Measurements from ENCODE around the gene ZMYND8.
A peak's percentile ranks its signal among the peaks of the same experiment; 100 is the strongest.
"Not testable (repeated sequence)": the region's sequence is repeated elsewhere in the genome, so short reads cannot be mapped to it uniquely, and the experiment has no call there.

Gene ZMYND8

GRCh38 chr20:47201074-47201730 lies 155.3 kb downstream of the ZMYND8 start:
- no peak for DNase-seq

DNA sequence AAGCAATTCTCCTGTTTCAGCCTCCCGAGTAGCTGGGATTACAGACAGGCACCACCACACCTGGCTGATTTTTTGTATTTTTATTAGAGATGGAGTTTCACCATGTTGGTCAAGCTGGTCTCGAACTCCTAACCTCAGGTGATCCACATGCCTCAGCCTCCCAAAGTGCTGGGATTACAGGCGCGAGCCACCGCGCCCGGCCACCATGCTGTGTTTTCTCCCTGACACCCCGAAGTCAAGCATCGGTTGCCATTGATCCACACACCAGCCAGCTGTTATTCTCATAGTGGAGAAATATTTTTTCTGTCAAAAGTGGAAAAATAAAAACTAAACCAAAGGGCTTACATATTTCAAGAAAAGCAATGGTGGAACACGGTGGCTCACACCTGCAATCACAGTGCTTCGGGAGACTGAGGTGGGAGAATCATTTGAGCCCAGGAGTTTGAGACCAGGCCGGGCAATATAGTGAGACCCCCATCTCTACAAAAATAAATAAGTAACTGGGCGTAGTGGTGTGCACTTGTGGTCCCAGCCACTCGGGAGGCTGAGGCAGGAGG lies 157.4 kb downstream of the ZMYND8 start:
- DNase-seq = no peak

- DNase-seq = no peak
Measured at GRCh38 chr20:47198254-47198671, 158.2 kb downstream of the ZMYND8 start.

DNA sequence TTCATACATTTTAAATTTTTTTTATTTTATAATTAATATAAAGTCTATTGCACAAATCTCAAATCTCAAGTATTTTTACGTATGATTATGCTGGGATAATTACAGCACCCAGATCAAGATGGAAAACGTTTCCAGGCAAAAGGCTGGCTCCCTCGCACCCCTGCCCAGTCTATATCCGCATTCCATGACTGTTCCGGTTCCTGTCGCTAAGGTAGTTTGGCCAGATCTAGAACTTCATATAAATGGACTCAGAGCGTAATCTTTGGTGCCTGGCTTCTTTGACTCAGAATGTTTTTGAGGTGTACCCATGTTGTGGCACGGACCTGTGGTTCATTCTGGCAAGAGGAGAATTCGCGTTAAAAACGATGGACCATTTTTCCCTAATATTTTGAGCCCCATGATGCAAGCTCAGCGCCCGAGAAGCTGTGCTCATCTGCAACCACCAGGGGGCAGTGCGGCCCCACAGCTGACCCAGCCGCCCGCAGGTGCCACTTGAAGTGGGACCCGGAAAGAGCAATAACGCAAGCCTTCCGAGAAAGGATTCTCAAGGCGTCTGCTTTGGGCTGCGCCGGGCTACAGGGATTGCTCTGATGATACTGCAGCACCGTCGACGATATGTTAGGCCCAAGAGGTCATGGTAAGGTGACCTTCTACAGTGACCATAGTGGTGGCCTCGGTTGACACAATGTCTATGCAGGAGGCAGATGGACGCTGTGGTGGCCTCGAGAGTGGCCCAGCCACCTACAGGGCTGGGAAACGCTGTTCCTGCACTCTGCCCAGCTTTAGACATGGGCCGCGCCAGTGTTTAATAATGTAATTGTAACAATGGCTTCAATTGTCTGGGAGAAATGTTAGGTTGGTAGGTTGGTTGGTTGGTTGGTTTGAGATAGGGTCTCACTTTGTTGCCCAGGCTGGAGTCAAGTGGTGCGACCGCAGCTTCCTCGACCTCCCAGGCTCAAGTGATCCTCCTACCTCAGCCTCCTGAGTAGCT lies 160.1 kb downstream of the ZMYND8 start:
- peak; percentile 77 for DNase-seq

- no peak for DNase-seq
Measured at GRCh38 chr20:47195573-47195972, 160.9 kb downstream of the ZMYND8 start.

DNA sequence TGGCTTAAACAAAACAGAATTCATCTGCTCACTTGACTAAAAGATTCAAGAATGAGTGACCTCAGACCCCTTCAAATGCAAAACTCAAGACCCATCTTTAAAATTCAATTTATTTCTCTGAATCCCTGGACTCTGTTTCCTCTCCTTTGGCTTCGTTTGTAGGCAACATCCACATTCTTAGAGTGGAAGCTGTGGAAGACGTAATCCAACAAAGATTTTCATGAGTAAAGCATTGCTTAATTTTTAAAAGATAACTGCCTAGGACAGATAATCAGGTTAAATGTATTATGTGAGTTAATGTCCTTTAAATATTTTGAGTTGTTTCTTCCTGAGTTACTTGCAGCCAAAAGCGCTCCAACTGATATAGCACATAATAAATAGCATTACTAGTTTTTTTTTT lies 164.5 kb downstream of the ZMYND8 start:
- DNase-seq = no peak

- no peak for DNase-seq
Measured at GRCh38 chr20:47191074-47191673, 165.3 kb downstream of the ZMYND8 start.

DNA sequence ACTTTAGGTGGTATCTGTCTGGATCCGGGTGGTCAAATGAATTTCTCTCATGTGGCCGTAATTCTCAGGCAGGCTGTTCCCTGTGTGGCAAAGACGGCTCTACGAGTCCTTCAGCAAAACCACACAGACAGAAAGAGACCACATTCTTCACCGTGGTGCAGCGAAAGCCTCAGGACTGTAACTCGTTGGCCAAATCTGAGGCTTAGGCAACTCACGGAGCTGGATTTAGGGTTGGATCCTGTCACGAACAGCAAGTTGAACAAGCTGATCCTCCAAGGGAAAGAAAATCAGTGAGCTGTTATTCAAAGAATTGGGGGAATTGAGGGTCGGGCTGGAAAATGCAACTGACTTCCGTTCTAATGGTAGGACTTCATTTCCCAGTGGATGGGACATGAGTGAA lies 167.4 kb downstream of the ZMYND8 start:
- no peak for DNase-seq

DNA sequence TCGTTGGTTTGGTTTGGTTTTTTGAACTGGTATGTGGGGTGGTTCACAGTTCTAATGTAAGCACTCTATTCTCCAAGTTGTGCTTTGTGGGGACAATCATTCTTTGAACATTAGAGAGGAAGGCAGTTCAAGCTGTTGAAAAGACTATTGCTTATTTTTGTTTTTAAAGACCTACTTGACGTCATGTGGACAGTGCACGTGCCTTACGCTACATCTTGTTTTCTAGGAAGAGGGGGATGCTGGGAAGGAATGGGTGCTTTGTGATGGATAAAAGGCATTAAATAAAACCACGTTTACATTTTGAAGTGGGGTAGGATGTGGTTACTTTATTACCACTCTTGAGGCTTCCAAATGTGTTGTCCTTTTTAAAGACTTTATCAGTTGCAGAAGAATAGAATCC lies 168.0 kb downstream of the ZMYND8 start:
- no peak for DNase-seq

- peak; percentile 5 for DNase-seq
Measured at GRCh38 chr20:47187450-47188195, 168.9 kb downstream of the ZMYND8 start.

DNA sequence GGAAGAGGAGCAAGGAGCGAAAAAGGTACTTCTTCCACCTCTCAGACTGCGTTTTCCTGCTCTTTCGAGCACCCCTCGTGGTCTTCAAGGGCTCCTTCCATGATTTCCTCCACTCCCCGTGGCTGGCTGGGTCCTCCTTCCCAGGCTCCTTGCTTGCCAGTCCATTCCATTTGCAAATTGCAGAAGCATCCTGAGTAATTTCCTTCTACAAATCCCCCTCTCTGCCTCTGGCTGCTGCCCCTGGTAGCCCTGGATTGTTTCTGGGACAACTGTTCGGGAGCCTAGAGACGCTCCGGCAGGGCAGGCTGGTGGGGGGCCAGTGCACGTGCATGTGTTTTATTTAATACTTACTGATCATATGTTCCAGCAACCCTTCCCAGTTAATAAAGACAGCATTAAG lies 173.1 kb downstream of the ZMYND8 start:
- DNase-seq = no peak

- no peak for DNase-seq
Measured at GRCh38 chr20:47181056-47181862, 175.2 kb downstream of the ZMYND8 start.

GRCh38 chr20:47179267-47179666 lies 177.2 kb downstream of the ZMYND8 start:
- DNase-seq = no peak

DNA sequence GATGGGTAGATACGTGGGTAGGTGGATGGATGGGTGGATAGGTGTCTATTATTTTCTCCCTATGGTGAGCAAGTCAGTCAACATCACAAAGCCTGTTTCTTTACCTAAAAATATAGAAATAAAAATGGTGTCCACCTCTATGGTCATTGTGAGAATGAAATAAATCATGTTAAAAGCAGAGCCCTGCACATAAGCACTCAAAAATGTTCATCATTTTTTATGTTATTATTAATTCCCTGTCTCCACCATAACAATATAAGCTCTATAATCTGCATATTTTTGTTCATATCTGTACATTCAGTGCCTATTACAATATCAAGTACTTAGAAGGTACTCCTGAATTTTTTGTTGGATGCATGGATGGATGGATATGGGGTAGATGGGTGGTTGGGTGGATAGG lies 177.6 kb downstream of the ZMYND8 start:
- DNase-seq = no peak

DNA sequence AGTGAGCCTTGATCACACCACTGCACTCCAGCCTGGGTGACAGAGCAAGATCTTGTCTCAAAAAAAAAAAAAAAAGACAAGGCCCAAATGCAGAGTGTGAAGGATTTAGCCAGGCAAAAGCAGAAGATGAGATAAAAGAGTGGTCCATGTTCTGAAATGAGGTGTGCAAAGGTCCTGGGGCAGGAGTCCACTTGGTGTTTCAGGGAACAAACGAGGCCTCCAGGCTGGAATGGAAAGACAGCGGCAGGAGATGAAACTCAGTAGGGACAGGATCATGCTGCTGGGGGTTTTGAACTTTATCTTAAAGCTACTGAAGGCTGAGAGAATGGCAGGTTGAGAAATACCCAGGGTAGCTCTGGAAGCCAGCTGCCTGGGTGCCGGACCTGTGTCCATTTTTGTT lies 178.2 kb downstream of the ZMYND8 start:
- DNase-seq = no peak

GRCh38 chr20:47176217-47176616 lies 180.3 kb downstream of the ZMYND8 start:
- DNase-seq = not testable (repeated sequence)

GRCh38 chr20:47175493-47175892 lies 181.0 kb downstream of the ZMYND8 start:
- DNase-seq = no peak

DNA sequence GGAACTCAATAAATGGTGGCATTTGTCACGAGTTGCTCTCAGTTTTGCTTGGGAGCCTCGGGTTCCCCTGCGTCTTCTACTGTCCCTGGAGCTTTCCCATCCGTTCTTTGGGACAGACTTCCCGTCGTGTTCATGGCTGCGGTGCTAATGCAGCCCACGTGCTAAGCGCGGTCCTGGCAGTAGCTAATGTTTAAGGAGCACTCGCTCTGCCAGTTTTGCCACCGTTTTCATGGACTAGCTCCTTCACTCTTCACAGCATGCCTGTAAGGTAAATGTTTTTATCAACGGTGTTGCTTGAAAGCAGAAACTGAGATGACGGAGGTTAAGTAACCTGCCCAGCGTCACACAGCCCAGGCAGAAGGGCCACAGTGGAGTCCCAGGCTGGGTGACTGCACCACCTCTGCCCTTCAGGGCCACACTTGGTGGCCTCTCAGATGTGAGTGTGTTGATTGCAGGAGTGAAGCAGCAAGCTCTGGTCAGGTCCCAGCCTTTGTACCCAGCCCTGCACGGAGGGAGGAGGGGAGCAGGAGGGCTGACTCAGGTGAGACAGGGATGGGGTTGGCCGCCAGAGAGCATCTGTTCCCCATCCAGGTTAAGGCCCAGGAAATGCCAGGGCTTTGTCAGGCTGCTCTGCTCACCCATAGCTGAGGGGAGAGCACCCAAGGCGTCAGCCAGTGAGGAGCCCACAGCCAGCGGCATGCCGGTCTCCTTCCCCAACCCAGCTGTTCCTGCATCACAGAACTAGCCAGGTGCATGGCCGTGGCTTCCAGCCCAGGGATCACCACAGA lies 181.8 kb downstream of the ZMYND8 start:
- DNase-seq = no peak

DNA sequence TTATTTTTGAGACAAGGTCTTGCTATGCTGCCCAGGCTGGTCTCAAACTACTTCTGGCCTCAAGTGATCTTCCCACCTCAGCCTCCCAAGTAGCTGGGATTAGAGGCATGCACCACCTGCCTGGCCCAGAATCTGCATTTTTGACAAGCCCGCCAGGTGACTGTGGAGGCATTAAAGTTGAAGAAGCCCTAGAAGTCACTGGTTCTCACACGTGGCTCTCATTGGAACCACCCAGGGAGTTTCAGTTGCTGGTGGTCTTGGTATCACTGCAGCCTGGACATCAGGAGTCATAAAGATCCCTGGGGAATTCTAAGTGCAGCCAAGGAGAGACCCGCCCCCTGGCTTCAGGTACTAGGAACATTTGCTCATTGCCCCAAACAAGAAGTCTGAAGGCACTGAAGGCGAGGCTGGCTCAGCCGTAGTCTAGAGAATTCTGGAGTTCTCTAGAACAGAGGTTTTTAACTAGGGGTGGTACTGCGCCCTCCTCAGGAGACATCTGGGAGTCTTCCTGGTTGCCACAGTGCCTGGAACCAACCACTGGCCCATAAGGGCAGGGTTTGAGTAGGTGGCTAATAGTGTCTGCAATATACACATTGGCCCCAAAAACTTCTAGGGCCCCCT lies 182.8 kb downstream of the ZMYND8 start:
- no peak for DNase-seq

GRCh38 chr20:47172579-47172978 lies 183.9 kb downstream of the ZMYND8 start:
- no peak for DNase-seq

All from CD4-positive, alpha-beta T cell treated with Interleukin-6 for 4 hours (primary cell).